GM18511 (cell line): ENCODE data around the gene ANKRD13C.
A peak's percentile ranks its signal among the peaks of the same experiment; 100 is the strongest.

Source experiments
- ATAC-seq: cut with Tn5 transposase; IDR thresholded peaks from one replicate; pipeline ENCODE4 v1.9.1; 2021; ENCODE audit warnings: mild to moderate bottlenecking, moderate library complexity; ENCODE audit not compliant: unreplicated experiment

The ANKRD13C gene

DNA sequence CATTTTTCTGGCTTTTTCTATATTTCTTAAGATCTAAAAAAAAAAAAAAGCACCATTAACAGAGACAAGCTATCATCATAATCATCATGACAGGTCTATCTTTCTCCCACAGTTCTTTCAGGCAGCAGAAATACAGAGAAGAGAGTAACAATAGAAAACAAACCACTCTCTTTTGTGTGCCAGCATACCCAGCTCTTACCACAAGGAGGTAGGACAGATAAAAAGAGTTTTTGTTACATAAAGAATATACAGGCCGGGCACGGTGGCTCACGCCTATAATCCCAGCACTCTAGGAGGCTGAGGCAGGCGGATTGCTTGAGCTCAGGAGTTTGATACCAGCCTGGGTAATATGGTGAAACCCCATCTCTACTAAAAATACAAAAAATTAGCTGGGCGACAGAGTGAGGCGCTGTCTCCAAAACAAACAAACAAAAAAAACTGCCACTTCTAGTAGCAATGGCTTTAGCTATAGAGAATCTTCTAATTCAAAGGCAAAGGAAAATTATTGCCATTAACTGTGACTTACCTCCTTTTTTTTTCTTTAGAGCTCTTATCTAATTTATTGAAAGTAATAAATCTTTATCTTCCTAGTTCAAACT lies 39.7 kb downstream of the ANKRD13C start:
- no peak for ATAC-seq

DNA sequence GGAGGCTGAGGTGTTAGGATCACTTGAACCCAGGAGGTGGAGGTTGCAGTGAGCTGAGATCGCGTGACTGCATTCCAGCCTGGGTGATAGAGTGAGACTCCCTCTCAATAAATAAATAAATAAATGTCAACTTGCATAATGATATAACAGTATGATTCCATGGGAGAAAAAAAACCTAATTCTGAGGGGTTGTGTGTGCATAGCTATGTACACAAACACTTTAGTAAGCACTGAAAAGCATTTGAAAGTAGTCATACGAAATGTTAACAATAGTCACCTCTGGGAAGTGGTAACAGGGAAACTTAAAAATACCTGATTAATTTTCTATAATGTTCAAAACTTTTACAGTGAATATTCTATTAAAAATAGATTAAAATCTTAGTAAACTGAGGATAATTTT lies 43.2 kb downstream of the ANKRD13C start:
- no peak for ATAC-seq

- no peak for ATAC-seq
Observed at GRCh38 chr1:70299472-70299871, 55.0 kb downstream of the ANKRD13C start.

GRCh38 chr1:70295749-70296148 lies 58.8 kb downstream of the ANKRD13C start:
- ATAC-seq: no peak

DNA sequence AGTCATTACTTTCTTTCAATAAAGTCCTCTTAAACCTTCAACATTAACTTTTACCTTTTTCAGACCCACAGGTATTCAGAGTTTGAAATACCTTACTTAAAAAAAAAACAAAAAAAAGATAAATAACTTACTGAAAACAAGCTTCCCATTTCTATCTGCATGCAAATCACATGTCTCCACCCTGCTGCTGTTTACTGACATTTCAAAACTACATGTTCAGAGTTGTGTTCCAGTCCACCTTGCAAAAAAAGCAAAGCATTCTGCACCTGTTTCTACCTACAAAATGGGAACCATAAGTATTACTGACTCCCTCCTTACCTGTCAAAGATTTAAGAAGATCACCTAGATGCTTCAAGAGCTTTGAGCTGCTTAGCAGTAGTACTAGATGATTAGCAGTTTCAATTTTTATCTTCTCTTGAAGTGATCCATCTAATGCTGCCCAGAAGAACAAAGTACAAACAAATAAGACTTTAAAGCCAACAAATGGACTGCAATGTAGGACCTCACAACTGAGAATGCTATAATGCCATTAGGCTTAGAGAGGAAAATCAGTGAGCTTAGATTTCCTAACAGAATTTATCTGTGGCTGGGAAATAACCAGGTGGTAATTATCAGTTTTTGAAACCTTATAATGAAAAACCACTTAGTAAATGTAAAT lies 61.2 kb downstream of the ANKRD13C start:
- no peak for ATAC-seq

GRCh38 chr1:70290218-70290617 lies 64.3 kb downstream of the ANKRD13C start:
- no peak for ATAC-seq

- no peak for ATAC-seq
Observed at GRCh38 chr1:70288166-70288565, 66.4 kb downstream of the ANKRD13C start.

- no peak for ATAC-seq
Observed at GRCh38 chr1:70286453-70286852, 68.1 kb downstream of the ANKRD13C start.

DNA sequence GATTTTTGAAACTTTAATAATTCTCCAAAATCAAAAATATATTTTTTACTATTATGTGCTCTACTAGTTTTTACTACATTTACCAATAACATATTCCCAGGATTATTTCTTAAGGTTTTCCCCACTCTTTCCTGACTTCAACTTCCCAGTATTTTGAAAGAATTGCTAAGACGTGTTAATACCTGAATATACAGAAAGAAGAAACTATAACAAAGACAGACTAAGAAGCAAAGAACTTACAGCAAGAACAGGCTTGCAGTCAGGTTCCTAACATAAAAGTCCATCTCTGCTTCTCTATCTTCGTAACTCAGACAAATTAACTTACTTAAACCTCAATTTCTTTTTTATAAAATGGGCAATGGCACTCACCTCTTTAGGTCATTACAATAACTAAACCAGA lies 70.2 kb downstream of the ANKRD13C start:
- no peak for ATAC-seq

GRCh38 chr1:70278710-70279109 lies 75.8 kb downstream of the ANKRD13C start:
- no peak for ATAC-seq

GRCh38 chr1:70277875-70278274 lies 76.6 kb downstream of the ANKRD13C start:
- ATAC-seq: peak; percentile 49

GRCh38 chr1:70265946-70266345 lies 88.6 kb downstream of the ANKRD13C start:
- no peak for ATAC-seq

DNA sequence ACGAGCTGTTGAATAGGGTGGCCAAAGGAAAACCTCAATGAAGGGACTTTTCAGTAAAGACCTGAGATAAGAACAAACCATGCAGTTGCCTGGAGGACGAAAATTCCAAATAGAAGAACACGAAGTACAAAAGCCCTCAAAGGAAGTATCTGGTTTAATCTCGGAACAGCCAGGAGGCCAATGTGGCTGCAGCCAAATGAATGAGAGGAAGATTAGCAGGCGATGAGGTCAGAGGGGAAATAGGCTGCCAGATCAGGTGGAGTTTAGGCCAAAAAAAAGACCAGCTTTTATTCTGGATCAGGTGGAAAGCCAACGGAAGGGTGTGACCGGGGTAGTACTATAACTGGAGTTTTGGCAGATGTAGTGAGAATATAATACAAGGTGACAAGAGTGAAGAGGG lies 89.7 kb downstream of the ANKRD13C start:
- ATAC-seq: no peak

DNA sequence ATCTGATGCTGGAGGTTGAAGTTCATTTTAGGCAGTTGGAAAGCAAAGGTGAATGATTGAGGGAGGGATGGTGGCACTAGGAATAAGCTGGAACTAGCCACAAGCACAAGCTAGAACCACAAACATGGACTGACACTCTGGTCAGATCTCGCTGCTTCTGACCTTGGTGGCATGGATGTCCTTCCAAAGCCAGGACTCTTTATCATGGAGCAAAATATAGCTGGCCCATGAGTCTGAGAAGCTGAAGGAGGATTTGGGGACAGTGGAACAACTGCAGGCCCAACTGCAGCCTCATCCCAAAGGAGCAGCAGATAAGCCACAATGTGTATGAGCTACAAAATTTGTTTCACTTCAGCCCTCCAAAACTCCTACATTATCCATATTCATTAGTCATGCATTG lies 97.9 kb downstream of the ANKRD13C start:
- no peak for ATAC-seq

GRCh38 chr1:70248729-70249128 lies 105.8 kb downstream of the ANKRD13C start:
- ATAC-seq: no peak

- ATAC-seq: no peak
Observed at GRCh38 chr1:70247768-70248167, 106.8 kb downstream of the ANKRD13C start.

- ATAC-seq: no peak
Observed at GRCh38 chr1:70247122-70247521, 107.4 kb downstream of the ANKRD13C start.

DNA sequence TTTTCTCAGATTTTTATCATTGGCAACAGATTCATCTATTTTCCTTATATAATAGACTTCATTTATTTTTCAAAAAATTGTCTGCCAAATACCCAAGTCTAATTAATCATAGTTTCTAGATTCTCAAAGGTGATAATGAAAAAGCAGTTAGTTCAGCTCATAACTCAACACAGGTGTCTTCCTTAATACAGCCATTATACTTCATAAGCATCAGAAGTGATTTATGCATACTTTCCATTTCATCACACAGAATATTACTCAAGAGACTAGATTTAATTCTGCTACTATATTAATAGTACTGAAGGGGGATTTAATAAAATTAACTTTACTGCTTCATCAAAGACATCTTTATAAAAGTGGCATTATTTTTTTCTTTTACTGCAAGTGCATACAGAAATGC lies 114.6 kb downstream of the ANKRD13C start:
- no peak for ATAC-seq

GRCh38 chr1:70234733-70235132 lies 119.8 kb downstream of the ANKRD13C start:
- no peak for ATAC-seq

DNA sequence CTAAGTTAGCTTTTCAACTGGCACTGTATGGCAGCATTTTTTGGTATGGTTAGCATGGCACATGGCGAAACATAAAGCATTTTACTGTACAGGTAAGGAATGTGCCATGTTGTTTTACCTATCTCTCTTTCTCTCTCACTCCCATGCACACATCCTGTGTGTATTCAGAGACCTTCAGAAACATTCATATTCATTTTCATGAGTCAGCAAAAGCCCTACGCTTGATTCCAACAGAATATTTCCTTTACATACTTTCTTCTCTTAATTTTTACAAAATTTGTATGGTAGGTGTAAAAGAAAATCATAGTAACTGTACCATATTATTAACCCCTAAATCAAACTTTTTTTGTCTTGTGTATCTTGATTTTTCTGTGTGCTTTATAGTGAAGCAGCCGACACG lies 123.0 kb downstream of the ANKRD13C start:
- no peak for ATAC-seq

DNA sequence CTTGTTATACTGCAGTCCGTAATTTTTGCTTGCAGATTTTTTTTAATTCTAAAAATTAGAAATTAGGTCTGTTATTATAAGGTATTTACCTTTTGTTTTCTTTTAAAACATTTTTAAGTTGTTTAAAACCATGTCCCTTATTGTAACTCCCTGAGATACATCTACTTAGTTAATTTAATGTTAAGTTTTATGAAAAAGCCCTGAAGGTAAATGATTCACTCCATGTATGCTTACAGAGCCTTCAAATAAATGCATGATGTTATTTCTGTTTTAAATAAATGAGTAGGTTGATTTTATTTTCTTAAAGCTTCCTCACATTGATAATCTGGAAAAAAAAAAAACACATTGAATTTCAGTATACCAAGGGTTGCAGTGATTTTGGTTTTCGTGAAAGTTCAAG lies 125.9 kb downstream of the ANKRD13C start:
- no peak for ATAC-seq

DNA sequence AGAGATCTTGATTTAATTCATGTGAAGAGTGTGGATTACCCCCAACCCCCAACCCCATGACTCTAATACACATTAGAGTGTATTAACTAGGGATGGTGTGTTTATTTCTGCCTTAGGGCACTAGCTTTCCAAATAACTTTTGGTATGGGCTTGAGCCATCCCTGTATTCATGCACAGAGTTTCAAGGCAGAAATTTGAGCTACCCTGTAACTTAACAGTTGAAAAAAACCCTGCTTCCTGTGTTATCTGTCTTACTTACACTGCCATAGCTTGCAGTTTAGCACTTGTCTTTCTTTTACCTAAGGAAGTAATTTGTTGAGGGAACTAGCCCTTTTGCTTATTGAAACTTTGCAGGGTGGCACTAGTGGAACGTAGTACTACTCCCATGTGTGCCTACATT lies 127.1 kb downstream of the ANKRD13C start:
- ATAC-seq: peak; percentile 67

GRCh38 chr1:70224954-70225353 lies 129.6 kb downstream of the ANKRD13C start:
- no peak for ATAC-seq
